K562 (cell line): ENCODE measurements around the gene CFAP58. TPM values are rescaled to one million over a fixed set of nuclear protein-coding genes. Genes with fewer than 3 reads are reported as not detected.
A peak's percentile ranks its signal among the peaks of the same experiment; 100 is the strongest.

Experiments used
- ATAC-seq: fragments of 200-7000 bp; cut with Tn5 transposase; 3 replicates; pipeline ENCODE4 v1.9.1; 2020; ENCODE audit warnings: moderate library complexity
- BruUV-seq: library from RNA; stranded (reverse); fragments of 400-500 nt; replicated peaks from 2 replicates; lab custom pipeline; 2021; lab: Mats Ljungman, UMichigan
- CTCF ChIA-PET: fragments of 300-600 bp; formaldehyde crosslinking; extraction: SDS; loops from one replicate; lab custom pipeline; 2021; ENCODE audit warnings: low intra/inter-chr PET ratio; lab: Yijun Ruan, JAX
- POLR2A ChIA-PET: fragments of 300-600, 350-650 bp; sonication (Branson Sonifier 250); formaldehyde crosslinking; extraction: SDS; loops from one replicate; lab custom pipeline; 2021; ENCODE audit warnings: antibody characterized with exemption, inconsistent platforms; lab: Yijun Ruan, JAX
- DNase-seq, 4 experiments: peaks; one replicate each; pipeline versions ENCODE4 v3.0.0 to v3.0.0-alpha.2; 2011 to 2018; ENCODE audit warnings: low spot score in 3 of 4, mixed read lengths in 3 of 4; ENCODE audit errors: extremely low read depth in 1 of 4
- FAIRE-seq: peaks from 2 replicates; lab custom pipeline; 2011; peaks lifted over from hg19 to GRCh38; lab: Jason Lieb, UNC
- H2AFZ ChIP-seq: 2 replicates; pipeline ENCODE4 v1.6.0; 2011; ENCODE audit warnings: low read depth, low read length, control low read depth, inconsistent platforms
- H3K27ac ChIP-seq: fragments of 200-600 bp; 3 replicates; pipeline ENCODE4 v1.8.0; 2011; ENCODE audit warnings: low read depth, mild to moderate bottlenecking, control low read depth, inconsistent platforms, low read length, moderate library complexity, mixed read lengths; ENCODE audit errors: extremely low read depth
- H3K27me3 ChIP-seq, 2 experiments: fragments of 300-600 bp in 1 of 2; 2 replicates in 1 of 2; 3 replicates in 1 of 2; pipeline versions ENCODE4 v1.6.0 to v1.8.0; 2011; ENCODE audit warnings: inconsistent platforms in 2 of 2, low read length in 2 of 2, mild to moderate bottlenecking in 1 of 2, mixed read lengths in 1 of 2, moderate library complexity in 1 of 2; ENCODE audit not compliant: control insufficient read depth in 2 of 2, insufficient read depth in 2 of 2
- H3K36me3 ChIP-seq: fragments of 300-600 bp; 3 replicates; pipeline ENCODE4 v1.8.0; 2011; ENCODE audit warnings: mild to moderate bottlenecking, low read length, inconsistent platforms; ENCODE audit not compliant: control insufficient read depth, insufficient read depth
- H3K4me1 ChIP-seq, 2 experiments: fragments of 200-600 bp in 1 of 2; replicated peaks in 1 of 2; 2 replicates in 1 of 2; 3 replicates in 1 of 2; pipeline versions ENCODE4 v1.5.1 to v1.8.0; 2011; ENCODE audit warnings: inconsistent platforms in 2 of 2, low read length in 2 of 2, mild to moderate bottlenecking in 1 of 2, mixed read lengths in 1 of 2, moderate library complexity in 1 of 2; ENCODE audit not compliant: control insufficient read depth in 2 of 2, insufficient read depth in 2 of 2
- H3K4me2 ChIP-seq: 2 replicates; pipeline ENCODE4 v1.6.1; 2011; ENCODE audit warnings: low read length, control low read depth, inconsistent platforms, mixed read lengths; ENCODE audit not compliant: insufficient read depth
- H3K4me3 ChIP-seq: fragments of 200-600 bp; sonication (generic), shearing (Covaris generic); 2 replicates; pipeline ENCODE4 v1.5.1; 2016; ENCODE audit warnings: control low read depth, inconsistent platforms
- H3K79me2 ChIP-seq: fragments of 200-600 bp; 3 replicates; pipeline ENCODE4 v1.8.0; 2011; ENCODE audit warnings: low read length, inconsistent platforms; ENCODE audit not compliant: control insufficient read depth, insufficient read depth
- H3K9ac ChIP-seq, 2 experiments: 2 replicates each; pipeline versions ENCODE4 v1.6.0 to v1.6.1; 2011; ENCODE audit warnings: low read depth in 2 of 2, low read length in 2 of 2, control low read depth in 1 of 2, inconsistent platforms in 1 of 2, mild to moderate bottlenecking in 1 of 2, mixed read lengths in 1 of 2; ENCODE audit not compliant: insufficient read depth in 1 of 2
- H3K9me1 ChIP-seq: one replicate; pipeline ENCODE4 v1.6.0; 2011; ENCODE audit warnings: inconsistent platforms, mild to moderate bottlenecking, low read length, moderate library complexity; ENCODE audit not compliant: control insufficient read depth, insufficient read depth
- H3K9me3 ChIP-seq: replicated peaks from 2 replicates; pipeline ENCODE4 v1.5.1; 2011; ENCODE audit warnings: low read depth, low read length, inconsistent platforms; ENCODE audit not compliant: control insufficient read depth, insufficient read depth
- H4K20me1 ChIP-seq: replicated peaks from 2 replicates; pipeline ENCODE4 v1.6.1; 2011; ENCODE audit warnings: low read length, inconsistent platforms, mixed read lengths; ENCODE audit not compliant: control insufficient read depth, insufficient read depth
- ATF3 ChIP-seq, 2 experiments: fragments of 450-650 bp in 1 of 2; sonication (generic) in 1 of 2; formaldehyde crosslinking in 1 of 2; IDR thresholded peaks in 1 of 2; conservative IDR thresholded peaks in 1 of 2; 2 replicates each; pipeline versions ENCODE4 v1.6.1 to v1.8.1; 2016 to 2023; ENCODE audit warnings: mild to moderate bottlenecking in 2 of 2, moderate library complexity in 2 of 2, inconsistent platforms in 1 of 2, missing genetic modification reagents in 1 of 2
- KDM2B ChIP-seq: fragments of 250-450 bp; sonication (Bioruptor Pico); IDR thresholded peaks from 2 replicates; pipeline ENCODE4 v1.8.0; 2021; ENCODE audit warnings: mild to moderate bottlenecking, moderate library complexity
- RBM34 ChIP-seq: fragments of 200-400 bp; formaldehyde crosslinking; IDR thresholded peaks from 2 replicates; pipeline ENCODE4 v1.6.1; 2018; ENCODE audit warnings: low read length, borderline replicate concordance; ENCODE audit not compliant: insufficient read depth
- SMARCE1 ChIP-seq: fragments of 450-650 bp; IDR thresholded peaks from 2 replicates; pipeline ENCODE4 v1.7.1; 2016; ENCODE audit warnings: mild to moderate bottlenecking
- SRF ChIP-seq, 2 experiments: fragments of 250-450, 450-650 bp in 1 of 2; sonication (Bioruptor Pico) in 1 of 2; sonication (generic) in 1 of 2; formaldehyde crosslinking; IDR thresholded peaks; 2 replicates each; pipeline versions ENCODE4 v1.5.0 to v1.5.1; 2020 to 2022; ENCODE audit warnings: mild to moderate bottlenecking in 1 of 2, missing genetic modification reagents in 1 of 2
- TAF9B ChIP-seq: fragments of 450-650 bp; IDR thresholded peaks from 2 replicates; pipeline ENCODE4 v1.6.1; 2018; ENCODE audit warnings: mild to moderate bottlenecking; ENCODE audit not compliant: partially characterized antibody
- ZBTB7A ChIP-seq: IDR thresholded peaks from 2 replicates; pipeline ENCODE4 v1.6.1; 2011; ENCODE audit warnings: low read depth, mild to moderate bottlenecking, low read length, moderate library complexity, borderline replicate concordance; ENCODE audit not compliant: control insufficient read depth
- in situ Hi-C: fragments of 300-500 bp; cut with MboI; formaldehyde crosslinking; loops from 4 replicates; pipeline ENCODE4 v1.15.0; 2018; ENCODE audit warnings: inconsistent platforms, mixed read lengths
- intact Hi-C: fragments of 100-400 bp; cut with micrococcal nuclease; formaldehyde crosslinking; loops from 2 replicates; pipeline ENCODE4 v1.14.2; 2022
- polyA plus RNA-seq, 8 experiments: library from polyadenylated mRNA; depleted of rRNA in 4 of 8; stranded (reverse) in 5 of 8; unstranded in 3 of 8; fragments of >200 nt; fragmentation: Nextera tagmentation in 2 of 8; fragmentation: Illumina TruSeq in 1 of 8; extraction: Ambion mirVana in 2 of 8; extraction: Trizol in 1 of 8; gene quantifications; 2 replicates each; pipeline versions ENCODE4 v1.2.1 to v1.2.3, GENCODE V29; 2011 to 2014; ENCODE audit warnings: inconsistent platforms in 1 of 8, missing spikeins in 1 of 8
- total RNA-seq, 7 experiments: library from RNA; depleted of rRNA in 6 of 7; stranded (reverse); fragments of >200 nt in 6 of 7; fragmentation: Illumina TruSeq in 2 of 7; extraction: Trizol in 2 of 7; gene quantifications; 2 replicates each; pipeline versions ENCODE4 v1.2.1 to v1.2.3, GENCODE V29; 2011 to 2021; ENCODE audit warnings: low replicate concordance in 1 of 7
- TF ChIP-seq, protein P1 (sequence below): sonication (generic); formaldehyde crosslinking; IDR thresholded peaks from 2 replicates; pipeline ENCODE4 v1.8.0; 2023; ENCODE audit warnings: missing genetic modification reagents, mild to moderate bottlenecking, borderline replicate concordance
- TF ChIP-seq, protein P2 (sequence below): fragments of 150-350 bp; IDR thresholded peaks from 2 replicates; pipeline ENCODE4 v1.6.1; 2014; ENCODE audit warnings: low read depth, mild to moderate bottlenecking, low read length, borderline replicate concordance

The CFAP58 gene
- total and polyA plus RNA-seq, 9 of the 15 experiments (the other 6 are each of a cell fraction or from before 2014, with no cell fraction given) = 0.08 to 2.0 (median 0.71) TPM

DNA sequence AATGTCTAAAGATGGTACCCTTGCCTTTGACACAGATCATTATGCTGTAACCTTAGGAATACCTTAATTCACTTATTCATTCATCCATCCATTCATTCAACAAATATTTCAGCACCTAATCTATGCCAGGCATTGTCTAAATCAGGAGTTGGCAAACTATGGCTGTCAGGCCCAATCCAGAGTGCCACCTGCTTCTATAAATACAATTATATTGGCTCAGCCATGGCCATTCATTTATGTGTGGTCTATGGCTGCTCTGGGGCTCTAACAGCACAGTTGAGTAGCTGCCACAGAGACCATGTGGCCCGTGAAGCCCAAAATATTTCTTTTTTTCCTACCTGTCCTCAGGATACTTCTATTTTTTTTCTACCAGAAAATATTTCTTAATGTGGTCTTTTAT lies 9.4 kb upstream of the CFAP58 start (continued):
- TF ChIP-seq, protein P1, sequence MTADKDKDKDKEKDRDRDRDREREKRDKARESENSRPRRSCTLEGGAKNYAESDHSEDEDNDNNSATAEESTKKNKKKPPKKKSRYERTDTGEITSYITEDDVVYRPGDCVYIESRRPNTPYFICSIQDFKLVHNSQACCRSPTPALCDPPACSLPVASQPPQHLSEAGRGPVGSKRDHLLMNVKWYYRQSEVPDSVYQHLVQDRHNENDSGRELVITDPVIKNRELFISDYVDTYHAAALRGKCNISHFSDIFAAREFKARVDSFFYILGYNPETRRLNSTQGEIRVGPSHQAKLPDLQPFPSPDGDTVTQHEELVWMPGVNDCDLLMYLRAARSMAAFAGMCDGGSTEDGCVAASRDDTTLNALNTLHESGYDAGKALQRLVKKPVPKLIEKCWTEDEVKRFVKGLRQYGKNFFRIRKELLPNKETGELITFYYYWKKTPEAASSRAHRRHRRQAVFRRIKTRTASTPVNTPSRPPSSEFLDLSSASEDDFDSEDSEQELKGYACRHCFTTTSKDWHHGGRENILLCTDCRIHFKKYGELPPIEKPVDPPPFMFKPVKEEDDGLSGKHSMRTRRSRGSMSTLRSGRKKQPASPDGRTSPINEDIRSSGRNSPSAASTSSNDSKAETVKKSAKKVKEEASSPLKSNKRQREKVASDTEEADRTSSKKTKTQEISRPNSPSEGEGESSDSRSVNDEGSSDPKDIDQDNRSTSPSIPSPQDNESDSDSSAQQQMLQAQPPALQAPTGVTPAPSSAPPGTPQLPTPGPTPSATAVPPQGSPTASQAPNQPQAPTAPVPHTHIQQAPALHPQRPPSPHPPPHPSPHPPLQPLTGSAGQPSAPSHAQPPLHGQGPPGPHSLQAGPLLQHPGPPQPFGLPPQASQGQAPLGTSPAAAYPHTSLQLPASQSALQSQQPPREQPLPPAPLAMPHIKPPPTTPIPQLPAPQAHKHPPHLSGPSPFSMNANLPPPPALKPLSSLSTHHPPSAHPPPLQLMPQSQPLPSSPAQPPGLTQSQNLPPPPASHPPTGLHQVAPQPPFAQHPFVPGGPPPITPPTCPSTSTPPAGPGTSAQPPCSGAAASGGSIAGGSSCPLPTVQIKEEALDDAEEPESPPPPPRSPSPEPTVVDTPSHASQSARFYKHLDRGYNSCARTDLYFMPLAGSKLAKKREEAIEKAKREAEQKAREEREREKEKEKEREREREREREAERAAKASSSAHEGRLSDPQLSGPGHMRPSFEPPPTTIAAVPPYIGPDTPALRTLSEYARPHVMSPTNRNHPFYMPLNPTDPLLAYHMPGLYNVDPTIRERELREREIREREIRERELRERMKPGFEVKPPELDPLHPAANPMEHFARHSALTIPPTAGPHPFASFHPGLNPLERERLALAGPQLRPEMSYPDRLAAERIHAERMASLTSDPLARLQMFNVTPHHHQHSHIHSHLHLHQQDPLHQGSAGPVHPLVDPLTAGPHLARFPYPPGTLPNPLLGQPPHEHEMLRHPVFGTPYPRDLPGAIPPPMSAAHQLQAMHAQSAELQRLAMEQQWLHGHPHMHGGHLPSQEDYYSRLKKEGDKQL = no peak
- TF ChIP-seq, all 486 proteins: peak for 0

- Histone ChIP-seq H3K27me3 (no peaks in the 10 kb centered on the region), H3K79me2 (peaks cover 19% of the 10 kb centered on the region), H3K27ac (no peak overlapping the region), H3K9me3 (no peaks in the 10 kb centered on the region), H3K4me1 (peaks cover 6 to 56% of the 10 kb centered on the region in 2 experiments), H3K9me1 (no peaks in the 10 kb centered on the region), H3K4me2 (no peak overlapping the region), H3K4me3 (no peak overlapping the region), H3K9ac (no peak overlapping the region), H2AFZ (no peak overlapping the region), H3K36me3 (no peaks in the 10 kb centered on the region; the same call in 2 of the 3 replicates), H4K20me1 (no peaks in the 10 kb centered on the region)
- DNase-seq (no peak), ATAC-seq (peak; percentile 17), FAIRE-seq (no peak)
- BruUV-seq = no TSS peak
- intact Hi-C loops (no loop called here), in situ Hi-C loops (loop anchor here (5.0 to 10.0 kb wide), 2 partner anchors 33 to 51 kb away; no protein-coding TSS in a partner anchor)
- CTCF ChIA-PET = no interaction called here
- POLR2A ChIA-PET = interaction anchor here (1.0 to 1.3 kb wide), 2 partner anchors 8 to 40 kb away, joined by 3 to 4 read pairs; partner anchors contain the start of gene ITPRIP
- TF ChIP-seq, protein P2, sequence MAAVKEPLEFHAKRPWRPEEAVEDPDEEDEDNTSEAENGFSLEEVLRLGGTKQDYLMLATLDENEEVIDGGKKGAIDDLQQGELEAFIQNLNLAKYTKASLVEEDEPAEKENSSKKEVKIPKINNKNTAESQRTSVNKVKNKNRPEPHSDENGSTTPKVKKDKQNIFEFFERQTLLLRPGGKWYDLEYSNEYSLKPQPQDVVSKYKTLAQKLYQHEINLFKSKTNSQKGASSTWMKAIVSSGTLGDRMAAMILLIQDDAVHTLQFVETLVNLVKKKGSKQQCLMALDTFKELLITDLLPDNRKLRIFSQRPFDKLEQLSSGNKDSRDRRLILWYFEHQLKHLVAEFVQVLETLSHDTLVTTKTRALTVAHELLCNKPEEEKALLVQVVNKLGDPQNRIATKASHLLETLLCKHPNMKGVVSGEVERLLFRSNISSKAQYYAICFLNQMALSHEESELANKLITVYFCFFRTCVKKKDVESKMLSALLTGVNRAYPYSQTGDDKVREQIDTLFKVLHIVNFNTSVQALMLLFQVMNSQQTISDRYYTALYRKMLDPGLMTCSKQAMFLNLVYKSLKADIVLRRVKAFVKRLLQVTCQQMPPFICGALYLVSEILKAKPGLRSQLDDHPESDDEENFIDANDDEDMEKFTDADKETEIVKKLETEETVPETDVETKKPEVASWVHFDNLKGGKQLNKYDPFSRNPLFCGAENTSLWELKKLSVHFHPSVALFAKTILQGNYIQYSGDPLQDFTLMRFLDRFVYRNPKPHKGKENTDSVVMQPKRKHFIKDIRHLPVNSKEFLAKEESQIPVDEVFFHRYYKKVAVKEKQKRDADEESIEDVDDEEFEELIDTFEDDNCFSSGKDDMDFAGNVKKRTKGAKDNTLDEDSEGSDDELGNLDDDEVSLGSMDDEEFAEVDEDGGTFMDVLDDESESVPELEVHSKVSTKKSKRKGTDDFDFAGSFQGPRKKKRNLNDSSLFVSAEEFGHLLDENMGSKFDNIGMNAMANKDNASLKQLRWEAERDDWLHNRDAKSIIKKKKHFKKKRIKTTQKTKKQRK = no peak
- no peak for TF ChIP-seq RBM34
- TF ChIP-seq TAF9B = no peak
- TF ChIP-seq ATF3 (IDR thresholded peaks at IDR 0.05) = peak; percentile 47; the same call in 1 of the 2 replicates
- no peak for TF ChIP-seq ATF3 (CRISPR knock-in tag; conservative IDR thresholded peaks at IDR 0.05)
- TF ChIP-seq SMARCE1 = no peak
- no peak for TF ChIP-seq KDM2B (CRISPR knock-in tag)
- peak in 1 of 2 experiments; percentile 45; a peak in 1 of 4 replicates for TF ChIP-seq SRF (CRISPR knock-in tag; IDR thresholded peaks at IDR 0.05)
- no peak for TF ChIP-seq ZBTB7A
Observed at GRCh38 chr10:104345515-104345914, 8.1 kb upstream of the CFAP58 start.
